ENCODE measurements around the gene PROM1. TPM values are rescaled to one million over a fixed set of nuclear protein-coding genes. Genes with fewer than 3 reads are reported as not detected.

PROM1 gene
- total and polyA plus RNA-seq, 2 experiments from 2014 or later, result 36.6 to 66.6 TPM

DNA sequence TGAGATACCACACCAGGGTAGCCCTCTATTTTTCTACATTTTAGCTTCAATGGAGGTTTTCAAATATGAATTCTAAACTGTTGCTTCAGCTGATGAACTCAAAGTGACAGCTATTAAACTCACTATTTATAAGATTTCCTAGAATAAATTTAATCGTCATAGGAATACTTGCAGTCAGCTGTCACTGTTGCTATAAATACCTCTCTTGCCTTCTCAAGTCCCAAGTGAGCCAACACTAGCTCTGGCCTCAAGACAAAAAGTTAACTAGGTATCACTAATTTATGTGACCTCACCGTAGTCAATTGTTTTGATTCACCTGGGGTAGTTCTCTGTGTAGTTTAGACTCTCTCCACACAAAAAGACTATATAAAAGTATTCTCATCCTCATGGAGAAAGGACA is 34.3 kb upstream of the PROM1 start:
- DNase-seq (ENCODE audit: low spot score) (no peak), ATAC-seq (no peak)
- H3K4me1 Mint-ChIP-seq, result no peaks in the 10 kb centered on the region; the same call in 2 of the 3 replicates
- no peaks in the 10 kb centered on the region for H3K36me3 ChIP-seq (ENCODE audit: insufficient read depth)
- H3F3A ChIP-seq (replicated peaks; ENCODE audit: low read depth), result no peaks in the 10 kb centered on the region
- H3K79me2 ChIP-seq (replicated peaks; ENCODE audit: insufficient read depth), result no peaks in the 10 kb centered on the region
- H3K27me3 Mint-ChIP-seq (ENCODE audit: insufficient read depth, low read depth, poor library complexity), result peaks cover 4% of the 10 kb centered on the region
- no peaks in the 10 kb centered on the region for H3K36me3 Mint-ChIP-seq (ENCODE audit: low read depth)
- no peak overlapping the region for H3K4me3 ChIP-seq
- H3K27ac ChIP-seq (ENCODE audit: low read depth), result no peak overlapping the region
- no peak overlapping the region for H3K4me2 ChIP-seq
- H3K27me3 ChIP-seq (ENCODE audit: insufficient read depth), result no peaks in the 10 kb centered on the region
- no peak overlapping the region for H3K4me3 Mint-ChIP-seq
- H2AFZ ChIP-seq, result no peak overlapping the region
- no peaks in the 10 kb centered on the region for H4K20me1 ChIP-seq (replicated peaks; ENCODE audit: insufficient read depth)
- 0 out of 2 replicates have a peak, but pooled peaks cover 6% of the 10 kb centered on the region for H3K9me2 ChIP-seq (ENCODE audit: insufficient read depth)
- no peaks in the 10 kb centered on the region for H3K4me1 ChIP-seq (ENCODE audit: insufficient read depth)
- no peaks in the 10 kb centered on the region for H3K9me3 Mint-ChIP-seq
- no peak for TF ChIP-seq ZNF114 (CRISPR knock-in tag; IDR thresholded peaks at IDR 0.05)
- TF ChIP-seq EZH2phosphoT487 (IDR thresholded peaks at IDR 0.05; ENCODE audit: unreplicated experiment), result no peak
- no peak for TF ChIP-seq CREB1 (CRISPR knock-in tag; IDR thresholded peaks at IDR 0.05; ENCODE audit: low read depth)
- TF ChIP-seq STAT1 (IDR thresholded peaks at IDR 0.05; ENCODE audit: unreplicated experiment), result no peak
- TF ChIP-seq ETS1 (IDR thresholded peaks at IDR 0.05), result no peak
- TF ChIP-seq ZNF331 (CRISPR knock-in tag; IDR thresholded peaks at IDR 0.05; ENCODE audit: low read depth), result no peak
- no peak for TF ChIP-seq JUNB (IDR thresholded peaks at IDR 0.05; ENCODE audit: unreplicated experiment)
- no peak for TF ChIP-seq REST (IDR thresholded peaks at IDR 0.05; ENCODE audit: unreplicated experiment)
- no peak for TF ChIP-seq EZH2 (IDR thresholded peaks at IDR 0.05; ENCODE audit: low read depth, unreplicated experiment)
- no peak for TF ChIP-seq CTCF (conservative IDR thresholded peaks at IDR 0.05; ENCODE audit: low read depth in 2 of 2)
- TF ChIP-seq POLR2AphosphoS5 (IDR thresholded peaks at IDR 0.05; ENCODE audit: low read depth), result no peak
- TF ChIP-seq, protein P1, sequence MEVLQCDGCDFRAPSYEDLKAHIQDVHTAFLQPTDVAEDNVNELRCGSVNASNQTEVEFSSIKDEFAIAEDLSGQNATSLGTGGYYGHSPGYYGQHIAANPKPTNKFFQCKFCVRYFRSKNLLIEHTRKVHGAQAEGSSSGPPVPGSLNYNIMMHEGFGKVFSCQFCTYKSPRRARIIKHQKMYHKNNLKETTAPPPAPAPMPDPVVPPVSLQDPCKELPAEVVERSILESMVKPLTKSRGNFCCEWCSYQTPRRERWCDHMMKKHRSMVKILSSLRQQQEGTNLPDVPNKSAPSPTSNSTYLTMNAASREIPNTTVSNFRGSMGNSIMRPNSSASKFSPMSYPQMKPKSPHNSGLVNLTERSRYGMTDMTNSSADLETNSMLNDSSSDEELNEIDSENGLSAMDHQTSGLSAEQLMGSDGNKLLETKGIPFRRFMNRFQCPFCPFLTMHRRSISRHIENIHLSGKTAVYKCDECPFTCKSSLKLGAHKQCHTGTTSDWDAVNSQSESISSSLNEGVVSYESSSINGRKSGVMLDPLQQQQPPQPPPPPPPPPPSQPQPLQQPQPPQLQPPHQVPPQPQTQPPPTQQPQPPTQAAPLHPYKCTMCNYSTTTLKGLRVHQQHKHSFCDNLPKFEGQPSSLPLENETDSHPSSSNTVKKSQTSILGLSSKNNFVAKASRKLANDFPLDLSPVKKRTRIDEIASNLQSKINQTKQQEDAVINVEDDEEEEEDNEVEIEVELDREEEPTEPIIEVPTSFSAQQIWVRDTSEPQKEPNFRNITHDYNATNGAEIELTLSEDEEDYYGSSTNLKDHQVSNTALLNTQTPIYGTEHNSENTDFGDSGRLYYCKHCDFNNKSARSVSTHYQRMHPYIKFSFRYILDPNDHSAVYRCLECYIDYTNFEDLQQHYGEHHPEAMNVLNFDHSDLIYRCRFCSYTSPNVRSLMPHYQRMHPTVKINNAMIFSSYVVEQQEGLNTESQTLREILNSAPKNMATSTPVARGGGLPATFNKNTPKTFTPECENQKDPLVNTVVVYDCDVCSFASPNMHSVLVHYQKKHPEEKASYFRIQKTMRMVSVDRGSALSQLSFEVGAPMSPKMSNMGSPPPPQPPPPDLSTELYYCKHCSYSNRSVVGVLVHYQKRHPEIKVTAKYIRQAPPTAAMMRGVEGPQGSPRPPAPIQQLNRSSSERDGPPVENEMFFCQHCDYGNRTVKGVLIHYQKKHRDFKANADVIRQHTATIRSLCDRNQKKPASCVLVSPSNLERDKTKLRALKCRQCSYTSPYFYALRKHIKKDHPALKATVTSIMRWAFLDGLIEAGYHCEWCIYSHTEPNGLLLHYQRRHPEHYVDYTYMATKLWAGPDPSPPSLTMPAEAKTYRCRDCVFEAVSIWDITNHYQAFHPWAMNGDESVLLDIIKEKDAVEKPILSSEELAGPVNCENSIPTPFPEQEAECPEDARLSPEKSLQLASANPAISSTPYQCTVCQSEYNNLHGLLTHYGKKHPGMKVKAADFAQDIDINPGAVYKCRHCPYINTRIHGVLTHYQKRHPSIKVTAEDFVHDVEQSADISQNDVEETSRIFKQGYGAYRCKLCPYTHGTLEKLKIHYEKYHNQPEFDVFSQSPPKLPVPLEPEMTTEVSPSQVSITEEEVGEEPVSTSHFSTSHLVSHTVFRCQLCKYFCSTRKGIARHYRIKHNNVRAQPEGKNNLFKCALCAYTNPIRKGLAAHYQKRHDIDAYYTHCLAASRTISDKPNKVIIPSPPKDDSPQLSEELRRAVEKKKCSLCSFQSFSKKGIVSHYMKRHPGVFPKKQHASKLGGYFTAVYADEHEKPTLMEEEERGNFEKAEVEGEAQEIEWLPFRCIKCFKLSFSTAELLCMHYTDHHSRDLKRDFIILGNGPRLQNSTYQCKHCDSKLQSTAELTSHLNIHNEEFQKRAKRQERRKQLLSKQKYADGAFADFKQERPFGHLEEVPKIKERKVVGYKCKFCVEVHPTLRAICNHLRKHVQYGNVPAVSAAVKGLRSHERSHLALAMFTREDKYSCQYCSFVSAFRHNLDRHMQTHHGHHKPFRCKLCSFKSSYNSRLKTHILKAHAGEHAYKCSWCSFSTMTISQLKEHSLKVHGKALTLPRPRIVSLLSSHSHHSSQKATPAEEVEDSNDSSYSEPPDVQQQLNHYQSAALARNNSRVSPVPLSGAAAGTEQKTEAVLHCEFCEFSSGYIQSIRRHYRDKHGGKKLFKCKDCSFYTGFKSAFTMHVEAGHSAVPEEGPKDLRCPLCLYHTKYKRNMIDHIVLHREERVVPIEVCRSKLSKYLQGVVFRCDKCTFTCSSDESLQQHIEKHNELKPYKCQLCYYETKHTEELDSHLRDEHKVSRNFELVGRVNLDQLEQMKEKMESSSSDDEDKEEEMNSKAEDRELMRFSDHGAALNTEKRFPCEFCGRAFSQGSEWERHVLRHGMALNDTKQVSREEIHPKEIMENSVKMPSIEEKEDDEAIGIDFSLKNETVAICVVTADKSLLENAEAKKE (CRISPR knock-in tag; IDR thresholded peaks at IDR 0.05), result no peak
- TF ChIP-seq NANOG (IDR thresholded peaks at IDR 0.05; ENCODE audit: borderline replicate concordance), result no peak
- no peak overlapping the region for H3K27ac Mint-ChIP-seq
